GM13977 (cell line): ENCODE measurements around the gene P2RY12.
A peak's percentile ranks its signal among the peaks of the same experiment; 100 is the strongest.

Experiments used
- DNase-seq: peaks from one replicate; pipeline ENCODE4 v3.0.0; 2012; ENCODE audit warnings: low spot score
- CTCF ChIP-seq: IDR thresholded peaks from 2 replicates; pipeline ENCODE4 v1.5.1; 2012; ENCODE audit warnings: mild to moderate bottlenecking, control low read depth; ENCODE audit not compliant: insufficient read depth; ENCODE audit errors: extremely low read depth, missing control alignments
- in situ Hi-C: fragments of 300-500 bp; cut with MboI; formaldehyde crosslinking; loops from one replicate; pipeline ENCODE4 v1.12.0; 2022; ENCODE audit warnings: low sequenced_read_pairs, low pct_unique_long_range_greater_than_20kb, mixed read lengths, inconsistent platforms; ENCODE audit not compliant: unreplicated experiment

P2RY12 gene

GRCh38 chr3:151425627-151426340 lies 41.2 kb upstream of the P2RY12 start:
- in situ Hi-C loops = loop anchor here (25.0 kb wide), 1 partner anchor 412 kb away; no protein-coding TSS in a partner anchor
- peak; percentile 33 for TF ChIP-seq CTCF
- no peak for DNase-seq

GRCh38 chr3:151423091-151423490 lies 38.5 kb upstream of the P2RY12 start:
- DNase-seq = no peak
- no peak for TF ChIP-seq CTCF
- in situ Hi-C loops = no loop called here

GRCh38 chr3:151421938-151422337 lies 37.4 kb upstream of the P2RY12 start:
- in situ Hi-C loops = no loop called here
- DNase-seq = no peak

GRCh38 chr3:151419806-151420205 lies 35.3 kb upstream of the P2RY12 start:
- in situ Hi-C loops = no loop called here
- no peak for DNase-seq
- TF ChIP-seq CTCF = no peak

More at GRCh38 chr3:151421938-151422337, 37.4 kb upstream of the P2RY12 start:
- no peak for TF ChIP-seq CTCF

GRCh38 chr3:151415289-151415688 lies 30.7 kb upstream of the P2RY12 start:
- TF ChIP-seq CTCF = no peak
- in situ Hi-C loops = no loop called here
- no peak for DNase-seq

GRCh38 chr3:151412989-151413388 lies 28.4 kb upstream of the P2RY12 start:
- no peak for TF ChIP-seq CTCF
- in situ Hi-C loops = no loop called here
- no peak for DNase-seq
